Hepatocyte (in vitro differentiated cells): ENCODE measurements around the gene TBC1D17. TPM values are rescaled to one million over a fixed set of nuclear protein-coding genes. Genes with fewer than 3 reads are reported as not detected.

Experiments used
- DNase-seq: peaks from one replicate; pipeline ENCODE4 v3.0.0-alpha.2; 2016; ENCODE audit warnings: low spot score
- H2AFZ ChIP-seq: fragments of 200-600 bp; sonication (generic); 2 replicates; pipeline ENCODE4 v1.6.0; 2016; ENCODE audit warnings: antibody characterized with exemption, mild to moderate bottlenecking
- H3K27ac ChIP-seq: fragments of 200-600 bp; sonication (generic); 2 replicates; pipeline ENCODE4 v1.5.1; 2016; ENCODE audit warnings: mild to moderate bottlenecking
- H3K27me3 ChIP-seq: fragments of 200-600 bp; sonication (generic); 2 replicates; pipeline ENCODE4 v1.6.1; 2016
- H3K36me3 ChIP-seq: fragments of 200-600 bp; sonication (generic); replicated peaks from 2 replicates; pipeline ENCODE4 v1.5.1; 2016; ENCODE audit warnings: low read depth; ENCODE audit not compliant: insufficient read depth
- H3K4me1 ChIP-seq: fragments of 200-600 bp; sonication (generic); 2 replicates; pipeline ENCODE4 v1.5.1; 2016; ENCODE audit warnings: mild to moderate bottlenecking, moderate library complexity; ENCODE audit not compliant: insufficient read depth
- H3K4me2 ChIP-seq: fragments of 200-600 bp; sonication (generic); 2 replicates; pipeline ENCODE4 v1.6.0; 2016
- H3K4me3 ChIP-seq: fragments of 200-600 bp; sonication (generic); 2 replicates; pipeline ENCODE4 v1.5.1; 2016; ENCODE audit warnings: mild to moderate bottlenecking
- H3K79me2 ChIP-seq: fragments of 200-600 bp; sonication (generic); 2 replicates; pipeline ENCODE4 v1.6.0; 2017; ENCODE audit warnings: mild to moderate bottlenecking
- H3K9me2 ChIP-seq: fragments of 200-600 bp; sonication (generic); replicated peaks from 2 replicates; pipeline ENCODE4 v1.6.0; 2017; ENCODE audit warnings: mild to moderate bottlenecking; ENCODE audit not compliant: insufficient read depth
- H3K9me3 ChIP-seq: fragments of 200-600 bp; sonication (generic); 2 replicates; pipeline ENCODE4 v1.5.1; 2016; ENCODE audit warnings: low read depth, mild to moderate bottlenecking
- H4K20me1 ChIP-seq: fragments of 200-600 bp; sonication (generic); 2 replicates; pipeline ENCODE4 v1.6.0; 2016; ENCODE audit warnings: mild to moderate bottlenecking; ENCODE audit not compliant: insufficient read depth, poor library complexity, severe bottlenecking
- EZH2 ChIP-seq: fragments of 200-600 bp; sonication (generic); IDR thresholded peaks from 2 replicates; pipeline ENCODE4 v1.6.1; 2016; ENCODE audit warnings: antibody characterized with exemption, mild to moderate bottlenecking, borderline replicate concordance
- EZH2phosphoT487 ChIP-seq: fragments of 200-600 bp; sonication (generic); IDR thresholded peaks from one replicate; pipeline ENCODE4 v1.6.1; 2018; ENCODE audit warnings: antibody characterized with exemption, mild to moderate bottlenecking, low read depth, moderate library complexity; ENCODE audit not compliant: unreplicated experiment, severe bottlenecking
- WGBS: methylation state at CpG from one replicate; pipeline ENCODE4 v1.1.6; 2016; ENCODE audit warnings: low lambda C conversion rate; ENCODE audit errors: missing lambda C conversion rate; 5-methylcytosine and 5-hydroxymethylcytosine counted together
- polyA plus RNA-seq: library from polyadenylated mRNA; unstranded; fragments of >200 nt; fragmentation: Nextera tagmentation; extraction: Ambion mirVana; gene quantifications from 2 replicates; pipeline ENCODE4 v1.2.1, GENCODE V29; 2016
- total RNA-seq: library from RNA; depleted of rRNA; stranded (reverse); fragments of >200 nt; gene quantifications from 2 replicates; pipeline ENCODE4 v1.2.3, GENCODE V29; 2014
- TF ChIP-seq, protein P1 (sequence below): fragments of 200-600 bp; sonication (generic); IDR thresholded peaks from 2 replicates; pipeline ENCODE4 v1.5.1; 2016; ENCODE audit warnings: antibody characterized with exemption, mild to moderate bottlenecking; ENCODE audit not compliant: poor library complexity

TBC1D17 gene
- total and polyA plus RNA-seq, 2 experiments from 2014 or later = 10.7 to 55.1 TPM

- no peaks in the 10 kb centered on the region for H3K79me2 ChIP-seq
- no peak for TF ChIP-seq EZH2phosphoT487
- TF ChIP-seq, protein P1, sequence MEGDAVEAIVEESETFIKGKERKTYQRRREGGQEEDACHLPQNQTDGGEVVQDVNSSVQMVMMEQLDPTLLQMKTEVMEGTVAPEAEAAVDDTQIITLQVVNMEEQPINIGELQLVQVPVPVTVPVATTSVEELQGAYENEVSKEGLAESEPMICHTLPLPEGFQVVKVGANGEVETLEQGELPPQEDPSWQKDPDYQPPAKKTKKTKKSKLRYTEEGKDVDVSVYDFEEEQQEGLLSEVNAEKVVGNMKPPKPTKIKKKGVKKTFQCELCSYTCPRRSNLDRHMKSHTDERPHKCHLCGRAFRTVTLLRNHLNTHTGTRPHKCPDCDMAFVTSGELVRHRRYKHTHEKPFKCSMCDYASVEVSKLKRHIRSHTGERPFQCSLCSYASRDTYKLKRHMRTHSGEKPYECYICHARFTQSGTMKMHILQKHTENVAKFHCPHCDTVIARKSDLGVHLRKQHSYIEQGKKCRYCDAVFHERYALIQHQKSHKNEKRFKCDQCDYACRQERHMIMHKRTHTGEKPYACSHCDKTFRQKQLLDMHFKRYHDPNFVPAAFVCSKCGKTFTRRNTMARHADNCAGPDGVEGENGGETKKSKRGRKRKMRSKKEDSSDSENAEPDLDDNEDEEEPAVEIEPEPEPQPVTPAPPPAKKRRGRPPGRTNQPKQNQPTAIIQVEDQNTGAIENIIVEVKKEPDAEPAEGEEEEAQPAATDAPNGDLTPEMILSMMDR = no peak
- no peak for TF ChIP-seq EZH2
- H3K9me3 ChIP-seq = no peaks in the 10 kb centered on the region
- no peaks in the 10 kb centered on the region for H3K9me2 ChIP-seq
- WGBS = 93% methylated on average over 5 of the region's 5 CpGs
- peaks cover 10% of the 10 kb centered on the region for H3K4me1 ChIP-seq
- H3K27ac ChIP-seq = no peak overlapping the region
- H3K36me3 ChIP-seq = no peaks in the 10 kb centered on the region
- no peaks in the 10 kb centered on the region for H3K27me3 ChIP-seq
- DNase-seq = no peak
- H3K4me2 ChIP-seq = no peak overlapping the region
- H3K4me3 ChIP-seq = no peak overlapping the region
- H4K20me1 ChIP-seq = no peaks in the 10 kb centered on the region
- H2AFZ ChIP-seq = no peak overlapping the region
Observed at GRCh38 chr19:49910179-49910578, 32.7 kb downstream of the TBC1D17 start.

- peaks cover 9% of the 10 kb centered on the region for H3K79me2 ChIP-seq
- 87% methylated on average over 9 of the region's 9 CpGs for WGBS
- DNase-seq = no peak
Observed at GRCh38 chr19:49911381-49912145, 34.1 kb downstream of the TBC1D17 start.

DNA sequence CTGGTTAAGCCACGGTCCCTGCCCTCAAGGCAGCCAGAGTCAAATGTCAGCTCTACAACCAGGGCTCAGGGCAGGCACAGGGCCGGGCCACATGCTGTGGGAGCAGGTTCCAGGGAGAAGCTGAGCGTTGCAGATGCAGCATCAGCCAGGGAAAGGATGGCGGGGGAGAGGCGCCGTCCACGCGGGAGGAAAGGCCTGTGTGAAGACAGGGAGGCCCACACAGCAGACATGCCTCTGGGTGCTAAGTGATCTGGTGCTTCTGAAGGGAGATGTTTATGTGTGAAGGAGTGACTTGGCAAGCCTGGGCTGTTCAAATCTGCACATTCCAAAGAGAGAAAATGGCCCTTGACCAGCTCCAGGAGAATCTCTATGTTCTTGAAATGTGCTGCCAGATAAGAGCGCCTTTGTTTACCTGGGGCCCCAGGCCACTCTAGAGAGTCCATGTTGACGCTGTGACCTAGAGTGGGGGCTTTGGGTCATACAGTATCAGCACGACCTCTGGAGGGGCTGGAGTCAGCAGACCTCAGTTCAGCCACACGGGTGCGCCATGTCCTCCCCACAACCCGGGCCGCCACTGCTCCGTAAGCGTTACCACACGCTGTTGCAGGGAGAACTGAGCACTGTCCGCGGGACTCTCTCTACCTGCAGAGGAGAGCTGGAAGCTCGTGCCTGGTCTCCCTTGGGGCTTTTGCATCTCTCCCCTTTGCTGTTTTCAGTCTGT lies 35.6 kb downstream of the TBC1D17 start:
- Histone ChIP-seq H4K20me1 (no peaks in the 10 kb centered on the region), H2AFZ (no peak overlapping the region)
- no peak for TF ChIP-seq EZH2phosphoT487
- no peak for TF ChIP-seq EZH2
- TF ChIP-seq, protein P1 = peak; percentile 29

More at GRCh38 chr19:49911381-49912145, 34.1 kb downstream of the TBC1D17 start:
- Histone ChIP-seq H3K36me3 (no peaks in the 10 kb centered on the region), H3K27ac (no peak overlapping the region), H4K20me1 (no peaks in the 10 kb centered on the region), H3K27me3 (no peaks in the 10 kb centered on the region), H2AFZ (no peak overlapping the region), H3K4me2 (no peak overlapping the region), H3K4me3 (no peak overlapping the region), H3K9me3 (no peaks in the 10 kb centered on the region), H3K9me2 (no peaks in the 10 kb centered on the region), H3K4me1 (peaks cover 10% of the 10 kb centered on the region)
- TF ChIP-seq, protein P1 = no peak
- TF ChIP-seq EZH2phosphoT487 (no peak), EZH2 (no peak)

More for the DNA sequence above, 35.6 kb downstream of the TBC1D17 start:
- Histone ChIP-seq H3K4me3 (no peak overlapping the region), H3K4me1 (peaks cover 10% of the 10 kb centered on the region), H3K27me3 (no peaks in the 10 kb centered on the region), H3K9me2 (no peaks in the 10 kb centered on the region), H3K9me3 (no peaks in the 10 kb centered on the region), H3K27ac (peak overlapping the region; percentile 80), H3K79me2 (peaks cover 23% of the 10 kb centered on the region), H3K36me3 (no peaks in the 10 kb centered on the region), H3K4me2 (no peak overlapping the region)
- 80% methylated on average over 21 of the region's 21 CpGs for WGBS
- DNase-seq = peak; percentile 59
